WTC11 (cell line): ENCODE data around the gene C15orf39. TPM values are rescaled to one million over a fixed set of nuclear protein-coding genes. Genes with fewer than 3 reads are reported as not detected.

Source experiments
- ATAC-seq: fragments of 200-7000 bp; cut with Tn5 transposase; 2 replicates; pipeline ENCODE4 v1.10.0; 2021; ENCODE audit warnings: mild to moderate bottlenecking, moderate library complexity
- CTCF ChIA-PET: fragments of 300-600 bp; sonication (Branson Sonifier 250); formaldehyde crosslinking; loops from one replicate; lab custom pipeline; 2021; ENCODE audit warnings: antibody characterized with exemption; lab: Charles Lee
- POLR2A ChIA-PET: fragments of 350-600 bp; sonication (Branson Sonifier 250); formaldehyde crosslinking; loops from one replicate; lab custom pipeline; 2021; ENCODE audit warnings: antibody characterized with exemption; lab: Charles Lee
- DNase-seq: peaks from one replicate; pipeline ENCODE4 v3.0.0; 2021; ENCODE audit warnings: low spot score
- H3K27ac Mint-ChIP-seq: 2 replicates; pipeline ENCODE4 v1.8.0; 2021; ENCODE audit warnings: mixed read lengths
- H3K27me3 Mint-ChIP-seq: 2 replicates; pipeline ENCODE4 v1.8.0; 2021; ENCODE audit warnings: low read depth, mild to moderate bottlenecking, moderate library complexity, mixed read lengths
- H3K36me3 Mint-ChIP-seq: 2 replicates; pipeline ENCODE4 v1.8.0; 2021; ENCODE audit warnings: mixed read lengths
- H3K4me1 Mint-ChIP-seq: 2 replicates; pipeline ENCODE4 v1.8.0; 2022; ENCODE audit warnings: mixed read lengths
- H3K4me3 Mint-ChIP-seq: 2 replicates; pipeline ENCODE4 v1.8.0; 2021; ENCODE audit warnings: mild to moderate bottlenecking, moderate library complexity, mixed read lengths
- H3K9me3 Mint-ChIP-seq: 2 replicates; pipeline ENCODE4 v1.8.0; 2021; ENCODE audit warnings: mixed read lengths
- ETV6 ChIP-seq: sonication (generic); formaldehyde crosslinking; IDR thresholded peaks from 2 replicates; pipeline ENCODE4 v1.8.1; 2022; ENCODE audit warnings: mild to moderate bottlenecking, missing genetic modification reagents
- HMGA2 ChIP-seq: fragments of 250-450 bp; sonication (Bioruptor Pico); IDR thresholded peaks from 2 replicates; pipeline ENCODE4 v1.4.0; 2021; ENCODE audit warnings: mild to moderate bottlenecking, moderate library complexity
- JUN ChIP-seq: sonication (generic); formaldehyde crosslinking; IDR thresholded peaks from 2 replicates; pipeline ENCODE4 v1.8.0; 2023; ENCODE audit warnings: mild to moderate bottlenecking, missing genetic modification reagents
- RORB ChIP-seq: fragments of 250-450 bp; sonication (Bioruptor Pico); IDR thresholded peaks from 2 replicates; pipeline ENCODE4 v1.9.0; 2021; ENCODE audit warnings: mild to moderate bottlenecking
- SMAD3 ChIP-seq: sonication (generic); formaldehyde crosslinking; IDR thresholded peaks from 2 replicates; pipeline ENCODE4 v1.8.0; 2022; ENCODE audit warnings: missing genetic modification reagents, mild to moderate bottlenecking, borderline replicate concordance
- SMAD4 ChIP-seq: sonication (generic); formaldehyde crosslinking; IDR thresholded peaks from 2 replicates; pipeline ENCODE4 v1.8.0; 2022; ENCODE audit warnings: mild to moderate bottlenecking, missing genetic modification reagents
- SOX15 ChIP-seq: fragments of 250-450 bp; sonication (Bioruptor Pico); IDR thresholded peaks from 2 replicates; pipeline ENCODE4 v1.9.0; 2021; ENCODE audit warnings: mild to moderate bottlenecking
- SP1 ChIP-seq: sonication (generic); formaldehyde crosslinking; conservative IDR thresholded peaks from 2 replicates; pipeline ENCODE4 v1.8.1; 2022; ENCODE audit warnings: missing genetic modification reagents
- ZBTB21 ChIP-seq: sonication (generic); formaldehyde crosslinking; IDR thresholded peaks from 2 replicates; pipeline ENCODE4 v1.8.1; 2023; ENCODE audit warnings: mild to moderate bottlenecking, missing genetic modification reagents, borderline replicate concordance
- ZNF138 ChIP-seq: sonication (generic); formaldehyde crosslinking; conservative IDR thresholded peaks from 2 replicates; pipeline ENCODE4 v1.8.1; 2022; ENCODE audit warnings: mild to moderate bottlenecking, moderate library complexity, missing genetic modification reagents
- ZNF423 ChIP-seq: fragments of 250-450 bp; sonication (Bioruptor Pico); IDR thresholded peaks from 2 replicates; pipeline ENCODE4 v2.1.2; 2022; ENCODE audit warnings: mild to moderate bottlenecking, moderate library complexity
- total RNA-seq: library from RNA; stranded (reverse); gene quantifications from 3 replicates; pipeline ENCODE4 v1.2.3, GENCODE V29; 2021
- TF ChIP-seq, protein P1 (sequence below): sonication (generic); formaldehyde crosslinking; IDR thresholded peaks from 2 replicates; pipeline ENCODE4 v1.8.0; 2022; ENCODE audit warnings: mild to moderate bottlenecking, missing genetic modification reagents
- TF ChIP-seq, protein P2 (sequence below): fragments of 250-450 bp; sonication (Bioruptor Pico); IDR thresholded peaks from 2 replicates; pipeline ENCODE4 v1.9.0; 2021; ENCODE audit warnings: mild to moderate bottlenecking, borderline replicate concordance
- TF ChIP-seq, protein P3 (sequence below): fragments of 250-450 bp; sonication (Bioruptor Pico); IDR thresholded peaks from 2 replicates; pipeline ENCODE4 v1.9.0; 2021; ENCODE audit warnings: mild to moderate bottlenecking
- TF ChIP-seq, protein P4 (sequence below): fragments of 250-450 bp; sonication (Bioruptor Pico); IDR thresholded peaks from 2 replicates; pipeline ENCODE4 v1.9.0; 2021; ENCODE audit warnings: mild to moderate bottlenecking
- TF ChIP-seq, protein P5 (sequence below): sonication (generic); formaldehyde crosslinking; IDR thresholded peaks from 2 replicates; pipeline ENCODE4 v1.8.1; 2023; ENCODE audit warnings: mild to moderate bottlenecking, missing genetic modification reagents, moderate library complexity
- TF ChIP-seq, protein P6 (sequence below): sonication (generic); formaldehyde crosslinking; IDR thresholded peaks from 2 replicates; pipeline ENCODE4 v1.8.0; 2022; ENCODE audit warnings: mild to moderate bottlenecking, missing genetic modification reagents
- TF ChIP-seq, protein P7 (sequence below): sonication (generic); formaldehyde crosslinking; IDR thresholded peaks from 2 replicates; pipeline ENCODE4 v1.8.0; 2022; ENCODE audit warnings: missing genetic modification reagents

C15orf39 gene
- total RNA-seq, 1 experiment from 2014 or later, result 52.8 TPM

DNA sequence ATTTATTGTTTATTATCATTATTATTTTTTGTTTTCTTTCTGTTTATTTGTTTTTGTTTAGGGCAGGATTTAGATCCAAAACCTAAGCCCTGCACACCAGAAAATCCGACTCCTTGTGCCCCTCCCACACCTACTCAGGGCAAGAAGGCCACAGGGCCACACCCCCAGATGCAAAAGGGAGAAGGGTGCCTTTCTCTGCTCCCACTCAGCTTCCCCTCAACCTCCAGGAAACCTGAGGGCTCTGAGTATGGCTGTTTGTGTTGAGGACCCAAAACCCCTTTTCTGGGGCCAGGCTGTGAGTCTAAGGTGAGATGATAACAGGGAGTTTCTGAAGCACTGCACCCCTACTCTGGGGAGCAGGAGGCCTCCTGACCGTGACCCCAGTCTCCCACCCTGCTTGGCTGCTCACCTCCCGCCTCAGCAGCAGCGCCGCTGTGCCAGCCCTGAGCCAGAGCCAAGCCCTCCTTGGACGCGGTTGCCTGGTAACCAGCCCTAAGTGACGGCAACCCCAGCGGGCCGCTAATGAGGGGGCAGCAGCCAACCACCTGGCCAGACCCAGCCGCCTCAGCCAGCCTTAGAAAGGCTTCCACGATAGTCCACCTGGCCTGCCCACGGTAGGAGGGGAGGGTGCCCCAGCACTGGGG lies 6.4 kb upstream of the C15orf39 start:
- ChIA-PET CTCF (interaction anchor here (1.1 to 5.6 kb wide), 6 partner anchors 9 to 166 kb away, joined by 3 to 24 read pairs (median 6); no protein-coding TSS in a partner anchor), POLR2A (interaction anchor here (0.7 to 1.5 kb wide), 2 partner anchors 10 to 172 kb away, joined by 3 to 6 read pairs; partner anchors contain the start of gene PPCDC)
- no peak for TF ChIP-seq ZNF138 (CRISPR knock-in tag)
- TF ChIP-seq SMAD4 (CRISPR knock-in tag), result no peak
- TF ChIP-seq HMGA2, result no peak
- TF ChIP-seq ZBTB21 (CRISPR knock-in tag), result 0 out of 2 replicates have a peak, but pooled peaks have one; percentile 33
- Mint-ChIP-seq H3K4me3 (peak overlapping the region; percentile 20; the same call in 1 of the 2 replicates), H3K36me3 (peaks cover 13% of the 10 kb centered on the region), H3K4me1 (peaks cover 42% of the 10 kb centered on the region), H3K9me3 (peaks cover 17% of the 10 kb centered on the region), H3K27ac (no peak overlapping the region), H3K27me3 (peaks cover 3% of the 10 kb centered on the region)
- peak; percentile 84 for DNase-seq
- ATAC-seq, result peak; percentile 88

DNA sequence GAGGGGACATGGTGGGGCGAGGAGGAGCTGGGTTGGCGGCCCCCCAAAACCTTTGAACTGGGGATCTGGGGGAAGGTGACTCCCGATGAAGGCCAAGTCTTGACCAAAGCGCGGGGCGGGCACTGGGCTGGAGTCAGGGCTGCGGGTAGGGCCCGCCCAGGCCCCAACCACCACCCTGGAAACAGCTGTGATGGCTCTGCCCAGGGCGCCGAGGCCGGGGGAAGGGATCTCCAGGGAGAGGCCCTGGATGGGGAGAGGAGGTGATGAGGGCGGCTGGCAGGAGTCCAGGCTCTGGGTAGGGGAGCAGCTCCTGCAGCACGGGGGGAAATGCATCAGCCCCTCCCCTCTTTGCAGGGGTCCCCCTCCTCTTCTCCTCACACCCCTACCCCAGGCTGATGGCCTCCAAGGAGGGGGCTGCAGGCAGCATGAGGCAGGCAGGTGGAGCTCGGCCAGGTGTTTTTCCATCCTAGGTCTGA lies 5.9 kb upstream of the C15orf39 start:
- ChIA-PET POLR2A (interaction anchor here (0.8 kb wide), 1 partner anchor 173 kb away, joined by 4 read pairs; no protein-coding TSS in a partner anchor), CTCF (interaction anchor here (1.1 to 5.6 kb wide), 4 partner anchors 9 to 166 kb away, joined by 4 to 24 read pairs (median 8); no protein-coding TSS in a partner anchor)
- H3K27me3 Mint-ChIP-seq, result peaks cover 3% of the 10 kb centered on the region; the same call in 1 of the 2 replicates
- no peak overlapping the region for H3K27ac Mint-ChIP-seq
- peaks cover 12% of the 10 kb centered on the region for H3K9me3 Mint-ChIP-seq
- peak; percentile 38 for ATAC-seq
- H3K4me3 Mint-ChIP-seq, result peak overlapping the region; percentile 20; the same call in 1 of the 2 replicates
- DNase-seq, result peak; percentile 44
- H3K36me3 Mint-ChIP-seq, result peaks cover 8% of the 10 kb centered on the region
- peaks cover 47% of the 10 kb centered on the region for H3K4me1 Mint-ChIP-seq
- TF ChIP-seq, protein P1, sequence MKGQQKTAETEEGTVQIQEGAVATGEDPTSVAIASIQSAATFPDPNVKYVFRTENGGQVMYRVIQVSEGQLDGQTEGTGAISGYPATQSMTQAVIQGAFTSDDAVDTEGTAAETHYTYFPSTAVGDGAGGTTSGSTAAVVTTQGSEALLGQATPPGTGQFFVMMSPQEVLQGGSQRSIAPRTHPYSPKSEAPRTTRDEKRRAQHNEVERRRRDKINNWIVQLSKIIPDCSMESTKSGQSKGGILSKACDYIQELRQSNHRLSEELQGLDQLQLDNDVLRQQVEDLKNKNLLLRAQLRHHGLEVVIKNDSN (CRISPR knock-in tag), result no peak
- TF ChIP-seq ZNF423 (CRISPR knock-in tag) (0 out of 2 replicates have a peak, but pooled peaks have one; percentile 9), SP1 (CRISPR knock-in tag) (0 out of 2 replicates have a peak, but pooled peaks have one; percentile 21), SMAD3 (CRISPR knock-in tag) (no peak), SOX15 (CRISPR knock-in tag) (no peak), ETV6 (CRISPR knock-in tag) (no peak), RORB (CRISPR knock-in tag) (no peak), JUN (CRISPR knock-in tag) (no peak)
- TF ChIP-seq, protein P2, sequence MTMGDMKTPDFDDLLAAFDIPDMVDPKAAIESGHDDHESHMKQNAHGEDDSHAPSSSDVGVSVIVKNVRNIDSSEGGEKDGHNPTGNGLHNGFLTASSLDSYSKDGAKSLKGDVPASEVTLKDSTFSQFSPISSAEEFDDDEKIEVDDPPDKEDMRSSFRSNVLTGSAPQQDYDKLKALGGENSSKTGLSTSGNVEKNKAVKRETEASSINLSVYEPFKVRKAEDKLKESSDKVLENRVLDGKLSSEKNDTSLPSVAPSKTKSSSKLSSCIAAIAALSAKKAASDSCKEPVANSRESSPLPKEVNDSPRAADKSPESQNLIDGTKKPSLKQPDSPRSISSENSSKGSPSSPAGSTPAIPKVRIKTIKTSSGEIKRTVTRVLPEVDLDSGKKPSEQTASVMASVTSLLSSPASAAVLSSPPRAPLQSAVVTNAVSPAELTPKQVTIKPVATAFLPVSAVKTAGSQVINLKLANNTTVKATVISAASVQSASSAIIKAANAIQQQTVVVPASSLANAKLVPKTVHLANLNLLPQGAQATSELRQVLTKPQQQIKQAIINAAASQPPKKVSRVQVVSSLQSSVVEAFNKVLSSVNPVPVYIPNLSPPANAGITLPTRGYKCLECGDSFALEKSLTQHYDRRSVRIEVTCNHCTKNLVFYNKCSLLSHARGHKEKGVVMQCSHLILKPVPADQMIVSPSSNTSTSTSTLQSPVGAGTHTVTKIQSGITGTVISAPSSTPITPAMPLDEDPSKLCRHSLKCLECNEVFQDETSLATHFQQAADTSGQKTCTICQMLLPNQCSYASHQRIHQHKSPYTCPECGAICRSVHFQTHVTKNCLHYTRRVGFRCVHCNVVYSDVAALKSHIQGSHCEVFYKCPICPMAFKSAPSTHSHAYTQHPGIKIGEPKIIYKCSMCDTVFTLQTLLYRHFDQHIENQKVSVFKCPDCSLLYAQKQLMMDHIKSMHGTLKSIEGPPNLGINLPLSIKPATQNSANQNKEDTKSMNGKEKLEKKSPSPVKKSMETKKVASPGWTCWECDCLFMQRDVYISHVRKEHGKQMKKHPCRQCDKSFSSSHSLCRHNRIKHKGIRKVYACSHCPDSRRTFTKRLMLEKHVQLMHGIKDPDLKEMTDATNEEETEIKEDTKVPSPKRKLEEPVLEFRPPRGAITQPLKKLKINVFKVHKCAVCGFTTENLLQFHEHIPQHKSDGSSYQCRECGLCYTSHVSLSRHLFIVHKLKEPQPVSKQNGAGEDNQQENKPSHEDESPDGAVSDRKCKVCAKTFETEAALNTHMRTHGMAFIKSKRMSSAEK (CRISPR knock-in tag), result no peak
- TF ChIP-seq, protein P3, sequence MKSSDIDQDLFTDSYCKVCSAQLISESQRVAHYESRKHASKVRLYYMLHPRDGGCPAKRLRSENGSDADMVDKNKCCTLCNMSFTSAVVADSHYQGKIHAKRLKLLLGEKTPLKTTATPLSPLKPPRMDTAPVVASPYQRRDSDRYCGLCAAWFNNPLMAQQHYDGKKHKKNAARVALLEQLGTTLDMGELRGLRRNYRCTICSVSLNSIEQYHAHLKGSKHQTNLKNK, result no peak
- TF ChIP-seq, protein P4, sequence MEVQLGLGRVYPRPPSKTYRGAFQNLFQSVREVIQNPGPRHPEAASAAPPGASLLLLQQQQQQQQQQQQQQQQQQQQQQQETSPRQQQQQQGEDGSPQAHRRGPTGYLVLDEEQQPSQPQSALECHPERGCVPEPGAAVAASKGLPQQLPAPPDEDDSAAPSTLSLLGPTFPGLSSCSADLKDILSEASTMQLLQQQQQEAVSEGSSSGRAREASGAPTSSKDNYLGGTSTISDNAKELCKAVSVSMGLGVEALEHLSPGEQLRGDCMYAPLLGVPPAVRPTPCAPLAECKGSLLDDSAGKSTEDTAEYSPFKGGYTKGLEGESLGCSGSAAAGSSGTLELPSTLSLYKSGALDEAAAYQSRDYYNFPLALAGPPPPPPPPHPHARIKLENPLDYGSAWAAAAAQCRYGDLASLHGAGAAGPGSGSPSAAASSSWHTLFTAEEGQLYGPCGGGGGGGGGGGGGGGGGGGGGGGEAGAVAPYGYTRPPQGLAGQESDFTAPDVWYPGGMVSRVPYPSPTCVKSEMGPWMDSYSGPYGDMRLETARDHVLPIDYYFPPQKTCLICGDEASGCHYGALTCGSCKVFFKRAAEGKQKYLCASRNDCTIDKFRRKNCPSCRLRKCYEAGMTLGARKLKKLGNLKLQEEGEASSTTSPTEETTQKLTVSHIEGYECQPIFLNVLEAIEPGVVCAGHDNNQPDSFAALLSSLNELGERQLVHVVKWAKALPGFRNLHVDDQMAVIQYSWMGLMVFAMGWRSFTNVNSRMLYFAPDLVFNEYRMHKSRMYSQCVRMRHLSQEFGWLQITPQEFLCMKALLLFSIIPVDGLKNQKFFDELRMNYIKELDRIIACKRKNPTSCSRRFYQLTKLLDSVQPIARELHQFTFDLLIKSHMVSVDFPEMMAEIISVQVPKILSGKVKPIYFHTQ (CRISPR knock-in tag), result no peak
- TF ChIP-seq, protein P5, sequence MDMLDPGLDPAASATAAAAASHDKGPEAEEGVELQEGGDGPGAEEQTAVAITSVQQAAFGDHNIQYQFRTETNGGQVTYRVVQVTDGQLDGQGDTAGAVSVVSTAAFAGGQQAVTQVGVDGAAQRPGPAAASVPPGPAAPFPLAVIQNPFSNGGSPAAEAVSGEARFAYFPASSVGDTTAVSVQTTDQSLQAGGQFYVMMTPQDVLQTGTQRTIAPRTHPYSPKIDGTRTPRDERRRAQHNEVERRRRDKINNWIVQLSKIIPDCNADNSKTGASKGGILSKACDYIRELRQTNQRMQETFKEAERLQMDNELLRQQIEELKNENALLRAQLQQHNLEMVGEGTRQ, result peak; percentile 26; the same call in 1 of the 2 replicates
- TF ChIP-seq, protein P6, sequence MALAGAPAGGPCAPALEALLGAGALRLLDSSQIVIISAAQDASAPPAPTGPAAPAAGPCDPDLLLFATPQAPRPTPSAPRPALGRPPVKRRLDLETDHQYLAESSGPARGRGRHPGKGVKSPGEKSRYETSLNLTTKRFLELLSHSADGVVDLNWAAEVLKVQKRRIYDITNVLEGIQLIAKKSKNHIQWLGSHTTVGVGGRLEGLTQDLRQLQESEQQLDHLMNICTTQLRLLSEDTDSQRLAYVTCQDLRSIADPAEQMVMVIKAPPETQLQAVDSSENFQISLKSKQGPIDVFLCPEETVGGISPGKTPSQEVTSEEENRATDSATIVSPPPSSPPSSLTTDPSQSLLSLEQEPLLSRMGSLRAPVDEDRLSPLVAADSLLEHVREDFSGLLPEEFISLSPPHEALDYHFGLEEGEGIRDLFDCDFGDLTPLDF, result no peak
- TF ChIP-seq, protein P7, sequence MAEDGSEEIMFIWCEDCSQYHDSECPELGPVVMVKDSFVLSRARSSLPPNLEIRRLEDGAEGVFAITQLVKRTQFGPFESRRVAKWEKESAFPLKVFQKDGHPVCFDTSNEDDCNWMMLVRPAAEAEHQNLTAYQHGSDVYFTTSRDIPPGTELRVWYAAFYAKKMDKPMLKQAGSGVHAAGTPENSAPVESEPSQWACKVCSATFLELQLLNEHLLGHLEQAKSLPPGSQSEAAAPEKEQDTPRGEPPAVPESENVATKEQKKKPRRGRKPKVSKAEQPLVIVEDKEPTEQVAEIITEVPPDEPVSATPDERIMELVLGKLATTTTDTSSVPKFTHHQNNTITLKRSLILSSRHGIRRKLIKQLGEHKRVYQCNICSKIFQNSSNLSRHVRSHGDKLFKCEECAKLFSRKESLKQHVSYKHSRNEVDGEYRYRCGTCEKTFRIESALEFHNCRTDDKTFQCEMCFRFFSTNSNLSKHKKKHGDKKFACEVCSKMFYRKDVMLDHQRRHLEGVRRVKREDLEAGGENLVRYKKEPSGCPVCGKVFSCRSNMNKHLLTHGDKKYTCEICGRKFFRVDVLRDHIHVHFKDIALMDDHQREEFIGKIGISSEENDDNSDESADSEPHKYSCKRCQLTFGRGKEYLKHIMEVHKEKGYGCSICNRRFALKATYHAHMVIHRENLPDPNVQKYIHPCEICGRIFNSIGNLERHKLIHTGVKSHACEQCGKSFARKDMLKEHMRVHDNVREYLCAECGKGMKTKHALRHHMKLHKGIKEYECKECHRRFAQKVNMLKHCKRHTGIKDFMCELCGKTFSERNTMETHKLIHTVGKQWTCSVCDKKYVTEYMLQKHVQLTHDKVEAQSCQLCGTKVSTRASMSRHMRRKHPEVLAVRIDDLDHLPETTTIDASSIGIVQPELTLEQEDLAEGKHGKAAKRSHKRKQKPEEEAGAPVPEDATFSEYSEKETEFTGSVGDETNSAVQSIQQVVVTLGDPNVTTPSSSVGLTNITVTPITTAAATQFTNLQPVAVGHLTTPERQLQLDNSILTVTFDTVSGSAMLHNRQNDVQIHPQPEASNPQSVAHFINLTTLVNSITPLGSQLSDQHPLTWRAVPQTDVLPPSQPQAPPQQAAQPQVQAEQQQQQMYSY (CRISPR knock-in tag), result peak; percentile 25; the same call in 1 of the 2 replicates
